ENCODE data around the gene SHTN1.
A peak's percentile ranks its signal among the peaks of the same experiment; 100 is the strongest.

SHTN1 gene

GRCh38 chr10:116868198-116868676, 136.8 kb downstream of the SHTN1 start:
- DNase-seq, result no peak

GRCh38 chr10:116866987-116867595, 137.9 kb downstream of the SHTN1 start:
- no peak for DNase-seq

- DNase-seq, result no peak
Observed at GRCh38 chr10:116866066-116866465, 138.9 kb downstream of the SHTN1 start.

- no peak for DNase-seq
Observed at GRCh38 chr10:116864436-116864835, 140.6 kb downstream of the SHTN1 start.

GRCh38 chr10:116861796-116862195, 143.2 kb downstream of the SHTN1 start:
- no peak for DNase-seq

GRCh38 chr10:116857156-116857555, 147.8 kb downstream of the SHTN1 start:
- DNase-seq, result no peak

- DNase-seq, result no peak
Observed at GRCh38 chr10:116853701-116854100, 151.3 kb downstream of the SHTN1 start.

- DNase-seq, result no peak
Observed at GRCh38 chr10:116853287-116853686, 151.7 kb downstream of the SHTN1 start.

GRCh38 chr10:116852246-116852645, 152.7 kb downstream of the SHTN1 start:
- DNase-seq, result no peak

- no peak for DNase-seq
Observed at GRCh38 chr10:116850058-116850611, 154.9 kb downstream of the SHTN1 start.

- peak; percentile 7 to 36 for DNase-seq
Observed at GRCh38 chr10:116849248-116850057, 155.5 kb downstream of the SHTN1 start, which contains the start of gene ENO4. Gene ENO4 (plus strand): TSS chr10:116849499. CDS start chr10:116849567, 68 bp downstream.

GRCh38 chr10:116848944-116849247, 156.1 kb downstream of the SHTN1 start:
- no peak for DNase-seq

GRCh38 chr10:116848032-116848943, 156.7 kb downstream of the SHTN1 start:
- DNase-seq, result no peak

- no peak for DNase-seq
Observed at GRCh38 chr10:116845823-116846222, 159.2 kb downstream of the SHTN1 start.

GRCh38 chr10:116840389-116841075, 164.5 kb downstream of the SHTN1 start:
- DNase-seq, result no peak

- DNase-seq, result no peak
Observed at GRCh38 chr10:116838143-116838725, 166.8 kb downstream of the SHTN1 start.

GRCh38 chr10:116836902-116837523, 168.0 kb downstream of the SHTN1 start:
- DNase-seq, result no peak

- no peak for DNase-seq
Observed at GRCh38 chr10:116836083-116836482, 168.9 kb downstream of the SHTN1 start.

GRCh38 chr10:116835658-116836057, 169.3 kb downstream of the SHTN1 start:
- DNase-seq, result no peak

- no peak for DNase-seq
Observed at GRCh38 chr10:116833986-116834985, 170.7 kb downstream of the SHTN1 start.

All from inflammatory macrophage (primary cell).